Peyer's patch (tissue), 4 donors: Measurements from ENCODE around the gene STK39.

Source experiments
- CTCF ChIP-seq, 6 experiments: fragments of 450-650 bp in 4 of 6; fragments of 200-600 bp in 2 of 6; sonication (generic) in 1 of 6; IDR thresholded peaks; one replicate each; pipeline ENCODE4 v1.5.1; 2017 to 2019; ENCODE audit warnings: antibody characterized with exemption in 6 of 6, mild to moderate bottlenecking in 3 of 6, moderate library complexity in 1 of 6
- POLR2A ChIP-seq, 2 donors: fragments of 450-650 bp; IDR thresholded peaks; one replicate each; pipeline ENCODE4 v1.5.1; 2017; ENCODE audit warnings: antibody characterized with exemption in 2 of 2, mild to moderate bottlenecking in 2 of 2, moderate library complexity in 2 of 2

- TF ChIP-seq CTCF (IDR thresholded peaks at IDR 0.05): no peak
- TF ChIP-seq POLR2A (IDR thresholded peaks at IDR 0.05): no peak
Measured at GRCh38 chr2:168130346-168130745, 117.0 kb downstream of the STK39 start.
